WI38 (cell line): ENCODE data around the gene HIVEP2.
A peak's percentile ranks its signal among the peaks of the same experiment; 100 is the strongest.

Experiments used
- H3K4me3 ChIP-seq: 2 replicates; pipeline ENCODE4 v1.5.1; 2011; ENCODE audit warnings: low read depth, mild to moderate bottlenecking, control low read depth, low read length
- TF ChIP-seq, protein P1 (sequence below): IDR thresholded peaks from 2 replicates; pipeline ENCODE4 v1.5.1; 2012; ENCODE audit warnings: low read depth, mild to moderate bottlenecking, control low read depth, low read length

HIVEP2 gene

DNA sequence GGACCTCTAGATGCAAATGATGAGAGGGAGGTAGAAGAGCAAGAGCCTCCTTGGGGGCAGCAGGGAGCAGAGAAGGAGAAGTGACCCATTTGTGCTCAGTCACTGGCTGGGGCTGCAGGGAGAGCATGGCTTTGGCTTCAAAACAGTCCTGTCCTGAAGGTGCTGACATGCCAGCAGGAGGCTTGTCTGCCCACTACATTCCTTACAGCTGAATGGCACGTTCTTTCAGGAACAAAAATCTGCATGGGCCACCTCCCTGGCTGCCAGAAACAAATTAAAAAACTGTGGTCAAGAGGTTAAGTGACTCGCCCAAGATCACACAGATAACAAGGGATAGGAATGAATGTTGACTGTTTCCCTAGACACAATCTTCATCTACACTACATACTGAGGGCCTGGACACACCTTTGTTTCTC is 188.8 kb downstream of the HIVEP2 start:
- no peak overlapping the region for H3K4me3 ChIP-seq
- TF ChIP-seq, protein P1, sequence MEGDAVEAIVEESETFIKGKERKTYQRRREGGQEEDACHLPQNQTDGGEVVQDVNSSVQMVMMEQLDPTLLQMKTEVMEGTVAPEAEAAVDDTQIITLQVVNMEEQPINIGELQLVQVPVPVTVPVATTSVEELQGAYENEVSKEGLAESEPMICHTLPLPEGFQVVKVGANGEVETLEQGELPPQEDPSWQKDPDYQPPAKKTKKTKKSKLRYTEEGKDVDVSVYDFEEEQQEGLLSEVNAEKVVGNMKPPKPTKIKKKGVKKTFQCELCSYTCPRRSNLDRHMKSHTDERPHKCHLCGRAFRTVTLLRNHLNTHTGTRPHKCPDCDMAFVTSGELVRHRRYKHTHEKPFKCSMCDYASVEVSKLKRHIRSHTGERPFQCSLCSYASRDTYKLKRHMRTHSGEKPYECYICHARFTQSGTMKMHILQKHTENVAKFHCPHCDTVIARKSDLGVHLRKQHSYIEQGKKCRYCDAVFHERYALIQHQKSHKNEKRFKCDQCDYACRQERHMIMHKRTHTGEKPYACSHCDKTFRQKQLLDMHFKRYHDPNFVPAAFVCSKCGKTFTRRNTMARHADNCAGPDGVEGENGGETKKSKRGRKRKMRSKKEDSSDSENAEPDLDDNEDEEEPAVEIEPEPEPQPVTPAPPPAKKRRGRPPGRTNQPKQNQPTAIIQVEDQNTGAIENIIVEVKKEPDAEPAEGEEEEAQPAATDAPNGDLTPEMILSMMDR: no peak

DNA sequence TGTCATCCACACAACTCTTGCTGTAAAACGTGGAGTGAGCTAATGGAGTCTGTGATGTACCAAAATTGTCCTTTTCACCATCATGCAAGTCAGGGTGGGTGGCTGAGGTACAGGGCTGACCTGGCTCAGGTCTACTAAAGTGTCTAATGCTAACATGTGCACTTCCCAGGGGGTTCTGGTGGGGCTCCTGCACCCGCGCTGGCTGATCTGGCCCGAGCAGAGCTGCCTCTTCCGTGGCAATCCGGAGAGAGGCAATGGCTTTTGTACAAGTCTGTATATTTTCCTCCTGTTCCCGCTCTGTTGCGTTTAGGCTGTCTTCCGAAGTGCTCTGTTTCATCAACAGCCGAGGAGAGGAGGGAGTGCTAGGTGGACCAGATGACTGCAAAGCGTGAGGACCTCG is 191.8 kb downstream of the HIVEP2 start:
- TF ChIP-seq, protein P1: no peak

GRCh38 chr6:142752348-142752747 is 192.6 kb downstream of the HIVEP2 start:
- TF ChIP-seq, protein P1: no peak
- no peak overlapping the region for H3K4me3 ChIP-seq

More for the DNA sequence above, 191.8 kb downstream of the HIVEP2 start:
- H3K4me3 ChIP-seq: no peak overlapping the region

GRCh38 chr6:142751452-142751851 is 193.5 kb downstream of the HIVEP2 start:
- H3K4me3 ChIP-seq: no peak overlapping the region
- TF ChIP-seq, protein P1: no peak

DNA sequence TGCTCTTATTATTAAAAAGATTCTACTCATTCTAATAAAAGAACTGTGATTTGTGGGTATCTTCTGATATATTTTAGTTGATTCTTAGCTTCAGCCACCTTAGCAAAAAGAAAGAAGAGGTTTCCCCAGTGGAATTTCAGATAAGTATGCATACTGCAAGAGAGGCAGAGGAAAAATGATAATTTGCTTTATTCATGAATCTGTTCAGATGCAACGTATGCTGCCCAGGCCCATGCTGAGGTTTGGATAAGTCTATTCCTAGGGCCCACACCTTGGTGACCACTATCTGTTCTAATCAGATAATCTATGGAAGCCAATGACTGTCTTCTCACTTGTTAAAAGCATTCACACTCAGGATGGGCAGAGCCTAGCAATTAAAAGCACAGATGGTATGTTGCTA is 194.0 kb downstream of the HIVEP2 start:
- H3K4me3 ChIP-seq: no peak overlapping the region
- TF ChIP-seq, protein P1: no peak

DNA sequence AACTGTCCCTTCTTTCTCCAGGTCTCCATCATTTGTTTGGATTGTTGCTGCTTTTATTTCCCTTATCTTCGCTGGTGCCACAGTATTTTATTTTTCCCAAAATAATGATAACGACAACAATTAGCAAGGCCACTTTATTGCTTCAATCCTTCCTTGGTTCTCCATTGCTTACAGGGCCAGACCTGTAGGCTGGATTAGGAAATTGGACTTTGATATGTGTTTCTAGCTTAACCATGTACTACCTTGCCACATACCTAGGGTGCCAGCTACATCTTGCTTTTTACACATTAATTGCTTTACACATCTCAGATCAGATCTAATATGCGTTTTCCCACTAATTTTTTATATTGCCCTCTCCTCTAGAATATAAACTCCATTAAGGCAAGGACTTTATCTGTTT is 195.4 kb downstream of the HIVEP2 start:
- TF ChIP-seq, protein P1: no peak
- no peak overlapping the region for H3K4me3 ChIP-seq

DNA sequence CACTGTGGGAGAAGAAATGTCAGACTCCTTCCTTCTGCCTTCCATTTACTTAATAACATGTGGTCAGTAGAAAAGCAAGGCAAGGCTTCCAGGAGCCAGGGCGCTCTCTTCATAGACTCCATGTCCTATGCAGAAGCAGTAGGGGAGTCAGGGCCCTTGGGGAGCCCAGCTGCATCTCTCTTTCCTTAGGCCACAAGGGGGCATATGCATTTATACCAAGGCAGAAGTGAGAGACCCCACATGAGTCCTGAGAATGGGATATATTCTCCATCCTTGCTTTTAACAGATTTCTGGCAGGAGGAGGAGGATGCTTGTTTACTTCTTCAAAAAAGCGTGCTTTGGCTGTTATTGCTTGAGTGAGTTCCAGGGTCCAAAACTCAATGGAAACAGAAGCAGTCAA is 198.5 kb downstream of the HIVEP2 start:
- no peak overlapping the region for H3K4me3 ChIP-seq
- TF ChIP-seq, protein P1: peak; percentile 15; the same call in 1 of the 2 replicates
